PFSK-1 (cell line): ENCODE data around the gene HPS5.

Source experiments
- FOXP2 ChIP-seq: optimal IDR thresholded peaks from 2 replicates; pipeline ENCODE3; 2011; ENCODE audit warnings: borderline replicate concordance, control low read depth, inconsistent platforms; ENCODE audit not compliant: insufficient read depth; ENCODE audit errors: extremely low read length, extremely low read depth
- POLR2AphosphoS5 ChIP-seq: IDR thresholded peaks from 2 replicates; pipeline ENCODE4 v1.6.1; 2012; ENCODE audit warnings: low read depth, mild to moderate bottlenecking, control low read depth, low read length, moderate library complexity
- SIN3A ChIP-seq: IDR thresholded peaks from 2 replicates; pipeline ENCODE4 v1.6.1; 2012; ENCODE audit warnings: mild to moderate bottlenecking, low read length, moderate library complexity, borderline replicate concordance; ENCODE audit not compliant: insufficient read depth
- TAF1 ChIP-seq: IDR thresholded peaks from 2 replicates; pipeline ENCODE4 v1.6.1; 2012; ENCODE audit warnings: low read length, control low read depth, borderline replicate concordance; ENCODE audit not compliant: insufficient read depth
- TF ChIP-seq, protein P1 (sequence below), 2 experiments: IDR thresholded peaks; 2 replicates each; pipeline versions ENCODE4 v1.6.1 to v1.8.0; 2011 to 2012; ENCODE audit warnings: low read depth in 2 of 2, low read length in 2 of 2, control low read depth in 1 of 2, inconsistent platforms in 1 of 2, mild to moderate bottlenecking in 1 of 2, moderate library complexity in 1 of 2; ENCODE audit not compliant: insufficient read depth in 1 of 2

Gene HPS5

DNA sequence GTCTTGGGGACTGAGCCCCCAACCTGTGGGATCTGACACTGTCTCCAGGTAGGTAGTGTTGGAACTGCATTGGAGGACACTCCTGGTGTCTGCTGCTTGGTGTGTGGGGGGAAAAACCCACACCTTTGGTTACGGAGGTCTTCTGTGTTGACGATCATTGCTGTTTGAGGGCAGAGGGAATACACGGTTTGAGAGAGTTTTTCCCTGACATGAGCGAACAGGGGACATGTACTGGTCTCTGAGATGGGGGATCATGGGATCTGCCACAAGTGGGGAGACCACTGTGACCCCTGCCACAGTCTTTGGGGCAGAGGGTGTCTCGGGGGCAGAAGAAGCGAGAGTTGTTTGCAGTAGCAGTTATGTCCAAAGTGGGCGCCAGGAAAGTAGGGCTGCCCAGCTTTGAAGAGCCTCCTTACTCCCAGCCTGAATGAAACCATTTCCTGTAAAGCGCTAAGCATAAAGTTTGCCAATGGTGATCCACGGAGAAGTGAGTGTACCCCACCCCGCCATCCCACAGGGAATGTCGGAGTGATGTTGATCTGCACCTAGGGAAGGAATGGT is 68.1 kb downstream of the HPS5 start:
- no peak for TF ChIP-seq FOXP2
- no peak for TF ChIP-seq TAF1
- no peak for TF ChIP-seq POLR2AphosphoS5
- no peak for TF ChIP-seq SIN3A
- TF ChIP-seq, protein P1, sequence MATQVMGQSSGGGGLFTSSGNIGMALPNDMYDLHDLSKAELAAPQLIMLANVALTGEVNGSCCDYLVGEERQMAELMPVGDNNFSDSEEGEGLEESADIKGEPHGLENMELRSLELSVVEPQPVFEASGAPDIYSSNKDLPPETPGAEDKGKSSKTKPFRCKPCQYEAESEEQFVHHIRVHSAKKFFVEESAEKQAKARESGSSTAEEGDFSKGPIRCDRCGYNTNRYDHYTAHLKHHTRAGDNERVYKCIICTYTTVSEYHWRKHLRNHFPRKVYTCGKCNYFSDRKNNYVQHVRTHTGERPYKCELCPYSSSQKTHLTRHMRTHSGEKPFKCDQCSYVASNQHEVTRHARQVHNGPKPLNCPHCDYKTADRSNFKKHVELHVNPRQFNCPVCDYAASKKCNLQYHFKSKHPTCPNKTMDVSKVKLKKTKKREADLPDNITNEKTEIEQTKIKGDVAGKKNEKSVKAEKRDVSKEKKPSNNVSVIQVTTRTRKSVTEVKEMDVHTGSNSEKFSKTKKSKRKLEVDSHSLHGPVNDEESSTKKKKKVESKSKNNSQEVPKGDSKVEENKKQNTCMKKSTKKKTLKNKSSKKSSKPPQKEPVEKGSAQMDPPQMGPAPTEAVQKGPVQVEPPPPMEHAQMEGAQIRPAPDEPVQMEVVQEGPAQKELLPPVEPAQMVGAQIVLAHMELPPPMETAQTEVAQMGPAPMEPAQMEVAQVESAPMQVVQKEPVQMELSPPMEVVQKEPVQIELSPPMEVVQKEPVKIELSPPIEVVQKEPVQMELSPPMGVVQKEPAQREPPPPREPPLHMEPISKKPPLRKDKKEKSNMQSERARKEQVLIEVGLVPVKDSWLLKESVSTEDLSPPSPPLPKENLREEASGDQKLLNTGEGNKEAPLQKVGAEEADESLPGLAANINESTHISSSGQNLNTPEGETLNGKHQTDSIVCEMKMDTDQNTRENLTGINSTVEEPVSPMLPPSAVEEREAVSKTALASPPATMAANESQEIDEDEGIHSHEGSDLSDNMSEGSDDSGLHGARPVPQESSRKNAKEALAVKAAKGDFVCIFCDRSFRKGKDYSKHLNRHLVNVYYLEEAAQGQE (IDR thresholded peaks at IDR 0.05; ENCODE audit: insufficient read depth in 1 of 2, low read depth in 2 of 2, low read length in 2 of 2) = no peak

DNA sequence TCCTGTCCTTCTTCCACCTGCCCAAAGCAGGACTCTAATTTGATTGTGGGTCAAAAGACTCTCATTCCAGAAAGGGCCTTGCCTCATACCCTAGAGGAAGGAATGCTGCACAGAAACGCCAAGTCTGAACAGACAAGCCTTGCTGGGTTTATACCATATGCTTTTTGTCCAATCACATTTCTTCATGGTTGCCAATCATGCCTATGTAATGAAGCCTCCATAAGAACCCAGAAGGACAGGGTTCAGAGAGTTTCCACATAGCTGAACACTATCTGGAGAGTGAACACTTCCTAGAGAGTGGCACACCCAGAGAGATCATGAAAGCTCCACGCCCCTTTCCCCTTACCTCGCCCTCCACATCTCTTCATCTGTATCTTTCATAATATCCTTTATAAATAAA is 68.7 kb downstream of the HPS5 start:
- no peak for TF ChIP-seq TAF1
- TF ChIP-seq, protein P1 (IDR thresholded peaks at IDR 0.05; ENCODE audit: insufficient read depth in 1 of 2, low read depth in 2 of 2, low read length in 2 of 2) = no peak
- TF ChIP-seq FOXP2 = no peak
- no peak for TF ChIP-seq SIN3A
- TF ChIP-seq POLR2AphosphoS5 = no peak

DNA sequence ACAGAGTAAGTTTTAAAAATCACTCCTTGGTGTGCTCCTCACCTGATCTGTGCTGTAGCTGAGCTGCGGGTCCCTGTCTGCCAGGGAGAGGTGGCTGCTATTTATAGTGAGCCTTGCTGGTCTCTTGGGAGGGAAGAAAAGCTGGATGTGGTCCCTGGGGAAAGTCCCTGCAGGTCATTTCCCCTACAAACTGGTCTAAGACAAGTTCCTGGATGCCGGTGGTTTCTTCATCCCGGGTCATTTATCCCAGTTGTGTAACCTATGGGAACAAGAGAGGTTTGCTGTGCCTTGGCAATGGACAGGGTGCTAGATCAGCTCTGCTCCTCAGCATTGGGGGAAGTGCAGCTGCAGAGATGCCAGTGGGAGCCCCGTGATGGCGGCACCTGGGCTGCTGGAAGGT is 73.4 kb downstream of the HPS5 start, which contains the start of gene SAA2:
Gene SAA2 (minus strand): TSS at position 108 of the 400 bp plus-strand sequence. CDS start 657 bp downstream, outside the sequence.
- TF ChIP-seq POLR2AphosphoS5 (no peak), SIN3A (no peak), FOXP2 (no peak), TAF1 (no peak)
- TF ChIP-seq, protein P1 (IDR thresholded peaks at IDR 0.05; ENCODE audit: insufficient read depth in 1 of 2, low read depth in 2 of 2, low read length in 2 of 2) = no peak

DNA sequence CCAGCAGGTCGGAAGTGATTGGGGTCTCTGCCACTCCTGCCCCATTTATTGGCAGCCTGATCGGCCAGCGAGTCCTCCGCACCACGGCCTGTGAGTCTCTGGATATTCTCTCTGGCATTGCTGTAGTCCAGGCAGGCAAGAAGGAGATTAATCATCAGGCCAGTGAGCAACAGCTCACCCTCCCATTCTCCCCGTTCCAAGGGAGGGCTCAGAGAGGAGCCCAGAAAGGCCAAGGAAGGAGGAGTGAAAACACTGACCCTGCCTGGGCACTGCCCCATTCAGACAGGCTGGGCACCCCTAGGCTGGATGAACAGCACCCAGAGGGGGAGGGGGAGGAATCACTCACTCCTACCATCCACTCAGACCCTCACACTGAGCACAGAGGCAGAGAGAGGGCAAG is 76.5 kb downstream of the HPS5 start:
- TF ChIP-seq FOXP2 (no peak), POLR2AphosphoS5 (no peak)

DNA sequence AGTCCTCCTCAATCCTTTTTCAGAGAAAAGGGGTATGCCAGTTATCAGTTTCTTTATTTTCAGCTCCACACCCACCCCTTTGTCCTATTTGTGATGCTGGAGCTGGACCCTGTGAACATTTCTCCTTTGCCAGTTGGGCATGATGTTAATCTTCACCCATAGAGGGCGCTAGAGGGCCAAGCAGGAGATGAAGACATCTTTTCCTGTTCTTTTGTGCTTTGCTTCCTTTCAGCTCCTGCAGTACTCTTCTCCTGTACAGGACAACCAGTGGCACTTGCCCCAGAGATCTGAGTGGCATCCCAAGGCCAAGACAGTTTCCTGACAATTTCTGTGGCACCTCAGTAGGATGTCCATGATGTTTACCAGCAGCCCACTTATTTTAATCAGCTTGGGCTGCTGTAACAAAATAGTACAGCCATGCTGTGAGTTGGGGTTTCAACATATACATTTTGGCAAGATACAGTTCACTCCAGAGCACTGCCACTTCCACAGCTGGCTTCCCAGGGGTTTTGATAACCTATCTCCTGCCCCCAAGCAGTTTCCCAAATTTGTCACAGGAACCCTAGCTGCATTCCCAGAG is 78.1 kb downstream of the HPS5 start:
- TF ChIP-seq, protein P1 (IDR thresholded peaks at IDR 0.05; ENCODE audit: insufficient read depth in 1 of 2, low read depth in 2 of 2, low read length in 2 of 2) = no peak
- no peak for TF ChIP-seq FOXP2
- no peak for TF ChIP-seq SIN3A
- no peak for TF ChIP-seq TAF1
- no peak for TF ChIP-seq POLR2AphosphoS5
